SK-N-DZ (cell line): ENCODE data around the gene SEC61A2. TPM values are rescaled to one million over a fixed set of nuclear protein-coding genes. Genes with fewer than 3 reads are reported as not detected.
A peak's percentile ranks its signal among the peaks of the same experiment; 100 is the strongest.
"Not testable (repeated sequence)": the region's sequence is repeated elsewhere in the genome, so short reads cannot be mapped to it uniquely, and the experiment has no call there.

Experiments used
- DNase-seq: peaks from one replicate; pipeline ENCODE4 v3.0.0-alpha.2; 2015; ENCODE audit warnings: low spot score
- polyA plus RNA-seq, 2 experiments: library from polyadenylated mRNA; depleted of rRNA; stranded (reverse); fragments of >200 nt; gene quantifications; 2 replicates each; pipeline ENCODE4 v1.2.3, GENCODE V29; 2014

SEC61A2 gene
- polyA plus RNA-seq (2014; cell fraction: cytosol; rRNA removed), result 37.0 and 39.4 TPM in 2 replicates
- polyA plus RNA-seq (2014; cell fraction: nucleus; rRNA removed), result 19.9 and 21.1 TPM in 2 replicates

DNA sequence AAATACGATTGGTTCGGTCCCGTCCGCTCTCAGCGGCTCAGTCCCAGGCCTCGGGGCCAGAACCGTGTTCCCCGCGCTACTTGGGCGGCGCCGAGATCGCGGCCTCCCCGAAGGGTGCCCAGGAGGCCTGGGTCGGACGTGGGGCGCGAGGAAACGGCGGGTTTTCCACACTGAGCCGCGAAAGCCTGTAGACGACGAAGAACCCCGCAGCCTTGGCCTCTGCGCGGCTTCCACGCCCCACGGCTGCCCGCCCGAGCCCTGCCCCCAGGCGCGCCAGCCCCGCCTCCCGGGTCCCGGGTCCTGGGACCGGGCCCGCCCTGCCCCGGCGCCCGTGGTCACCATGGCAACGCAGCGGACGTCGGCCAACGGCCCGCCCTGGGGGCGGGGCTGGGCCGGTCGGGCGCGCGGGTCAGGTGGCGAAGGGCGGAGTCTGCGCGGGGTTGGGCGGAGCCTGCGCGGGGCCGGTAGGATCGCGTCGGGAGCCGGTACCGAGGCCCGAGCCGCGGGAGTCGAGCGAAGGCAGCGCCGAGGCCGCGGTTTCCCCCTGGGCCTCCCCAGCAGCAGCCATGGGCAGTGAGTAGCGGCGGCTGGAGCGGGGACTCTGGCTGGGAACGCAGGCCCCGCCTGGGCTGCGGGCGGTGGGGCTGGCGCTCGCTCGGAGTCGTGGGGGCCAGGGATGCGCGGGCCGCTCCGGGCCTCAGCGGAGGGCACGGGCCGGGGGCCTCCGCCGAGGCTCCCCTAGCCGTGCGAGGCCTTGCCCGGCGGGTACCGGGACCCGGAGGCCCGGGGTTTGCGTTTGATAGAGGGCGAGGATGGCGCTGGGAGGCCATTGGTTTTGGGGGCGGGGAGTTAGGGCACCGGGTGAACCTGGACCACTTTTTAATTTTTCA is at the start of gene SEC61A2:
Gene SEC61A2, plus strand, starts transcription at position 456 of the 890 bp plus-strand sequence. Its CDS starts 111 bp downstream, at position 567.
- peak; percentile 91 for DNase-seq

DNA sequence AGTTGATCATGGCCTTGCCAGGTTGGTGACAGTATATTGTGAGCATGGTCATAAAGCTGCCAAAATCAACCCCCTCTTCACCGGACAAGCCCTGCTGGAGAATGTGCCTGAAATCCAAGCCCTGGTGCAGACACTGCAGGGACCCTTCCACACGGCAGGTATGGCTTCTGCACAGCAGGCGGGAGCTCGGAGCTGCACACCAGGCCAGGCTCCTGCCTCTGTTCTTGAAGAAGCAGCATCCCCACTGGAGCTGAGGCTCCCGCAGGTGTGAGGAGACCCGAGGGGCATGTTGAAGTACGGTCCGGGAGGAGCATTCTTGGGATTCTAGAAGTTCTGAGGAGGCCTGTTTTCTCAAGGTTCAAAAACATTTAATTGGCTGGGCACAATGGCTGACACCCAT is 48.0 kb upstream of the SEC61A2 start:
- DNase-seq, result no peak

DNA sequence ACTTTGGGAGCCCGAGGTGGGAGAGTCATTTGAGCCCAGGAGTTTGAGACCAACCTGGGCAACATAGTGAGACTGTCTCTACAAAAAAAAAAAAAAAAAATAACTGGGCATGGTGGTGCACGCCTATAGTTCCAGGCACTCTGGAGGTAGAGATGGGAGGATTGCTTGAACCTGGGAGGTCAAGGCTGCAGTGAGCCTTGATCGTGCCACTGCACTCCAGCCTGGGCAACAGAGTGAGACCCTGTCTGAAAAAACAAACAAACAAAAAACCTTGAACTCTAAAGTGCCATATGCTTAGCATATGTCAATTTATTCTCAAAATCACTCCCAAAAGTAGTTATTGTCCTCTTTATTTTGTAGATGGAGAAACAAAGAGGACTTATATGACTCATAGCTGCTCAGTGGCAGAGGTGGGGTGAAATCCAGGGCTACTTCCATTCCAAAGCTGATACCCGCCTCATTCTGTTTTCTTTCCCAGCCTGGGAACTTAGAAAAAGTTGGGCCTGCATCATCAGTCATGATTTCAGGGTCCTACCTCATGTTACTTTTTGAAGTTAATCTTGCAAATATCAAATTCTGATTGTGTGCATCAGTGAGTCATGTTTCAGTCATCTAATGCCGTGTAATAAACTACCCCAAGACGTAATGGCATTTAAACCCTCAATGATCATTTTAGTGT is 47.5 kb upstream of the SEC61A2 start:
- DNase-seq, result no peak

DNA sequence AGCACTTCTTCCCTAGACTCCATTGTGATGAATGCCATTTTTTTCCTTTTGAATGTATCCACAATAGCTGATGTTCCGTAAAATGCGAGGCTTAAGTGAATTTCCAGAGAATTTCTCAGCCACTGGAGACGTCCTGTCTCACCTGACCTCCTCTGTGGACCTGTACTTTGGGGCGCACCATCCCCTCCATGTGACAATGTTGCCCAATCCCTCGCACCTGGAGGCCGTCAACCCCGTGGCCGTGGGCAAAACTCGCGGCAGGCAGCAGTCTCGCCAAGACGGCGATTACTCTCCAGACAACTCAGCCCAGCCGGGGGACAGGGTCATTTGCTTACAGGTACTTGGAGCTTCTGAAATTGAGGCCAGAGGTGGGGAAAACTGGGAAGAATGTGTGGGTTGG is 40.6 kb upstream of the SEC61A2 start:
- no peak for DNase-seq

DNA sequence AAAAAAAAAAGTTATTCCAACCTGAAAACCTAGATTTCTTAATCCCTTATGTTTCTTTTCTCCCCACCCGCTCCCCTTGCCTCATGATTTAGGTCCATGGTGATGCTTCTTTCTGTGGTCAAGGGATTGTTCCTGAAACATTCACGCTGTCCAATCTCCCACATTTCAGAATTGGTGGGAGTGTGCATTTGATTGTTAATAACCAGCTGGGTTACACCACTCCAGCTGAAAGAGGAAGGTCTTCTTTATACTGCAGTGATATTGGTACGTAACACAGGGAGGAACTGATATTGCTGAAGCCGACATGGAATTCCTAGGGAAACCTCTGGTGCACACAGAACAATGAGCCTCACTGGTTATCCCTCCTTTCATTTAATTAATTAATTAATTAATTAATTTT is 38.1 kb upstream of the SEC61A2 start:
- no peak for DNase-seq

DNA sequence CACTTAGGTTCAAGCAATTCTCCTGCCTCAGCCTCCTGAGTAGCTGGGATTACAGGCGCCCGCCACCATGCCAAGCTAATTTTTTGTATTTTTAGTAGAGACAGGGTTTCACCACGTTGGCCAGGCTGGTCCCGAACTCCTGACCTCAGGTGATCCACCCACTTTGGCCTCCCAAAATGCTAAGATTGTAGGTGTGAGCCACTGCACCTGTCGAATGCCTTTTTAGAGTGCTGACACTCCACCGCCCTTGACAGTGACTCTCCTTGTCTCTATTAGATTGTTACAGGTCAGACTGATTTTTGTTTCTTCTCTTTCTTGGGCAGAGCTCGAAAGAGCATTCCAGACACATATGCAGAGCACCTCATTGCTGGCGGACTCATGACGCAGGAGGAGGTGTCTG is 32.1 kb upstream of the SEC61A2 start:
- DNase-seq, result not testable (repeated sequence)

DNA sequence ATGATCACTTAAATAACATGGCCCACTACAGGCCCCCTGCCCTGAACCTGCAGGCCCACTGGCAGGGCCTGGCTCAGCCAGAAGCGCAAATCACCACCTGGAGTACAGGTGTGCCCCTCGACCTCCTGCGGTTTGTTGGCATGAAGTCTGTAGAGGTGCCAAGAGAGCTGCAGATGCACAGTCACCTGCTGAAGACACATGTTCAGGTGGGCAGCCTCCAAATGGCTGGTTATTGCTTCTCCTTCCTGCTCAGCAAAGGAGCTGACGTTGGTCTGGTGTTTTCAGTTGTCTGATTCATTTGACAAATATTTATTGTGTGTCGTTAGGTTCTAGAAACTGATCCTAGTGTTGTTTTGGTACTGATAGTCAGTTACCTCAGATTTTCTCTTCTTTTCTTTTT is 31.7 kb upstream of the SEC61A2 start:
- no peak for DNase-seq

DNA sequence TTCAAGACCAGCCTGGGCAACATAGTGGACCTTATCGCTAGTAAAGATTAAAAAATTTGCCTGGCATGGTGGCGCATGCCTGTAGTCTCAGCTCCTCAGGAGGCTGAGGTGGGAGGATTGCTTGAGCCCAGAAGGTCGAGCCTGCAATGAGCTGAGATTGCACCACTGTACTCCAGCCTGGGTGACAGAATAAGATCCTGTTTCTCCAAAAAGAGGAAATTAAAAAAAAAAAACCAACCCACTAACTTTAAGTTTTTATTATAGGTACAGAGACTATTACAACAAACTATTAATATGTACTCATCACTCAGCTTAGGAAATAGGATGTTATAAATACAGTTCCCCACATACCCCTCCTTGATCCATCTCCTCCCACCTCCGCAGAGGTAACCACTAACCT is 30.5 kb upstream of the SEC61A2 start:
- no peak for DNase-seq

DNA sequence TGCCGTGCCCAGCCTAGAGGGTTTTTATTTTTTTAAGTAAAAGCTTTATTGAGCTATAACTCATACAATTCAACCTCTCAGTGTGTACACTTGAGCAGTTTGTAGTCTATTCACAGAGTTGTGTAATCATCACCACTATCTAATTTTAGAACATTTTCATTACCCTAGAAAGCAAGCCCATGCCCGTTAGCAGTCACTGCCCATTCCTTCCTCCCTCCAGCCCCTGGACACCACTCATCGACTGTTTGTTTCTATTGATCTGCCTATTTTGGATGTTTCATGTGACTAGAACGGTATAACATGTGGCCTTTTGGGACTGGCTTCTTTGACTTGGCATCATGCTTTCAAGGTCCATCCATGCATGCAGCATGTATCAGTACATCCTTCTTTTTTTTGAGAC is 25.7 kb upstream of the SEC61A2 start:
- no peak for DNase-seq

DNA sequence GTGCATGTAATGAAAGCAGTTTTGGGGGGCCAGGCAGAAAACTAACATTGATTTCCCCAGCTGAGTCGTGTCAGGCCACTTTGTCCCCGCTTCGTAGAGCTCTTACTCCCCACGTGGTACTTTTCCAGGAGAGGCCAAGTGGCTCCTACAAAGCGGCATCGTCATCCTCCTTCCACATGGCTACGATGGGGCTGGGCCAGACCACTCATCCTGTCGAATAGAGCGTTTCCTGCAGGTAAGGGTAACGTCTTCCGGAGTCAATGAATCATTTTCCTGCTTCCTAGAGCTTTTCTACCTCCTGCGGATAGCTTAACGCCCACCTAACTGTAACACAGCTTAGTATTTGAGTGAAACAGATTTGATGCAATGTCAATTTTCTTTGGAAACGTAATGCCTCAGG is 21.7 kb upstream of the SEC61A2 start:
- DNase-seq, result no peak

DNA sequence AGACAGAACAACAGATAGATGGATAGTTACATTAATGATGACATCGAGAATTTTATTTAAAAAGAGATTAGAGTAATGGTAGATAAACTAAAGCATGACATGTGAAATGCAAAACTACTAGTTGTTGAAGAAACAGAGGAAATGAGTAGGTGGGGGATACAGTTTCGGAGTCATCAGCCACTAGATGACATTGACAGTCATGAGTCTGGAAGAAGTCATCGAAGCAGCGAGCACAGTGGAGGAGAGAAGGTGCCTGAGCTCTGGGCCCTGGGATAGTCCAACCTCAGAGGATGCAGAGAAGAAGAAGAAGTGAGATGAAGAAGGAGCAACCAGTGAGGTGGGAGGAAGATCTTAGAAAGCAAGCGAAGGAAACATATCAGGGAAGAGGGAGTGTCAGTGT is 20.2 kb upstream of the SEC61A2 start:
- DNase-seq, result no peak

DNA sequence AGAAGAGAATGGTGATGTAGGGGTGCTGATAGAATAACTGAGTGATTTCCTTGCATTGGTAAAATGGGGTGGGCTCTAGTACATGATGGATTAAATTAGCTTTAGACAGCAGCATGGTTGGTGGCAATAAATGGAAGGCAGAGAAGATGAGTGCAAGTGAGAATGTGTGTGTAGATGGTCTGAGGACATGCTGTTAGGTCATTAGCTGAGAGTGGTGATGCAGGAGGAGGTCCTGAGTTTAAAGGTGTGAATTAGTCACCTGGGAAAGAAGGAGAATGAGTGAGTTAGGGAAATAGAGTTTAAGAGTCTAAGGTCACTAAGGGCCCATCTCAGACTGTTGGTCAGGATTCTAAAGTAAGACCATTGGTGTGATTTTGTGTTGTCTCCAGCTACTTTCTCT is 17.9 kb upstream of the SEC61A2 start:
- no peak for DNase-seq

DNA sequence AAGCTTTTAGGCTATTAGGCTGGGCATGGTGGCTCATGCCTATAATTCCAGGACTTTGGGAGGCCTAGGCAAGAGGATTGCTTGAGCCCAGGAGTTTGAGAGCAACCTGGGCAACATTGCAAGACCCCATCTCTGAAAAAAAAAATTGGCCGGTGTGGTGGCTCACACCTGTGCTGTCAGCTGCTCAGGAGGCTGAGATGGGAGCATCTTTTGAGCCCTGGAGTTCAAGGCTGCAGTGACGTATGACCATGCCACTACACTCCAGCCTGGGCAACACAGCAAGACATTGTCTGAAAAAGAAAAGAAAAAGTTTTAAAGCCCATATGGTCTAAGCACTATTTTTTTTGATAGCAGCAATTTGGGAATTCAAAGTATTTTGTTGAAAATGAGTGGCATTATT is 15.8 kb upstream of the SEC61A2 start:
- no peak for DNase-seq

DNA sequence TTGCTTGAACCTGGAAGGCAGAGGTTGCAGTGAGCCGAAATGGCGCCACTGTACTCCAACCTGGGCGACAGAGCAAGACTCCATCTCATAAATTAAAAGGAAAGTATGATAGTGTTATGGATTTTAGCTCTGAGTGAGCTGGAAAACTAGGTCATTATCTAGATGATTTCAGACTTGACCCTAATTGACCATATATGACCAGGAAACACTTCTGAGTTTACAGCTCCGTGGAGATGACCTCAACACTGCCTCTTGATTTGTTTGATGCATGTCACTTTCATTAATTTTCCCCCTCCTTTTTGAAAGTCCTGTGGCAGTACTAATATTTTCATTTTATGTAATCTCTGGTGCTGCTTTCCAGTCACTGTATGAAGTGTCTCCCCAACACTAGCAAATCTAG is 7.8 kb upstream of the SEC61A2 start:
- DNase-seq, result no peak

DNA sequence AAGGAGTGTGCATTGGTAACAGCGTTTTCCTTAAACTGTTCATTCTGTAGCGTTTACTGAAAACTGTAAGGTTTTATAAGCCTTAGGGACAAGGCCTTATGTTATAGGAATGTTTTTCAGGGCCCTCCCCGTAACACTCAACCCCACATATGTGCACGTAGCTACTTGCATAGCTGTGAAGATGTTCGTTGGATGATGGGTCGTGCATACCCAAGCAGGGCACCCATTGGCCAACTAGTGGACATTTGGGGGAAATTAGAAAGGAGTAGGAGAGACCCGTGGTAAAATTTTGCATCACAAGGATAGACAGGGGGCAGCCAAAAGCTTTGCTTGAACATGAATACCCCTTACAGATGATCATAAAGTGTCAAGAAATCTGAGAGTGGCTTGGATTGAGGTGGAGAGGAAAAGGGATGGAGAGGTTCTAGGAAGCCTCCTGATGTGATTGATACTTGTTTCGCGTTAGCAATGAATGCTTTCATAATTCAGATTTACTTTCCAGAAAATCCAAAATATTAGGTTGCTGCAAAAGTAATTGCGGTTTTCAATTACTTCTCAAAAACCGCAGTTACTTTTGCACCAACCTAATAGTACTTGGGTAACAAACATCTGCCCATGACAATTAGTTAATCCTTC is 878 bp downstream of the SEC61A2 start:
- peak; percentile 86 for DNase-seq

DNA sequence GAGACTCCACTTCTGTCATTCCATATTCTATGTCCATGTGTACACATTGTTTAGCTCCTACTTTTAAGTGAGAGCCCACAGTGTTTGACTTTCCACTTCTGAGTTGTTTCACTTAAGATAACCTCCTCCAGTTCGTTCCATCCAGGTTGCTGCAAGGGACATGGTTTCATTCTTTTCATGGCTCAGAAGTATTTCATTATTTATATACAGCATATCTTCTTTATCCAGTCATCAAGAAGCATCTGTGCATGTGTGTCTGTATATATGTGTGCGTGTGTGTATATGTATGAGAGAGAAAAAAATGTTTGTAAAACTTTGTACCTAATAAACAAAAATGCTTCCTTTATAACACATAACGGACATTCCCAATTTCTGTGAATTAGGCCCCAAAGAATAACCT is 6.2 kb downstream of the SEC61A2 start:
- no peak for DNase-seq

DNA sequence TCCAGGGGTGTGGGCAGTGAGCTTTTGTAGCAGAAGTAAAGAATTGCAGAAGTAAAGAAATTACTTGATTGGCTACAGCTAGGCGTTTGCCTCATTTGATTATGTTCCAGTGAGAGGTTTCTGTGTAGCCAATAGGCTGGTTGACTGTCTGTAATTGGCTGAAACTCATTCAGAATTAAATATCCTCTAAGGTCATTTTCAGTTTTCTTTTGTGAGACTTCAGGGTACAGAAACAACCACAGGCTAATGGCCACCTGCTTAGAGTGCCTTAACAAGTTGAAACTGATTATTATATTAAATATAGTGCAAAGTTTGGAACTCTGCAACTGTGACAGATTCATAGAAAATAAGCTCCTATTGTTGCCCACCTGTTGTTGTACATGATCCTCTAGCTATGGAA is 10.6 kb downstream of the SEC61A2 start:
- DNase-seq, result no peak

DNA sequence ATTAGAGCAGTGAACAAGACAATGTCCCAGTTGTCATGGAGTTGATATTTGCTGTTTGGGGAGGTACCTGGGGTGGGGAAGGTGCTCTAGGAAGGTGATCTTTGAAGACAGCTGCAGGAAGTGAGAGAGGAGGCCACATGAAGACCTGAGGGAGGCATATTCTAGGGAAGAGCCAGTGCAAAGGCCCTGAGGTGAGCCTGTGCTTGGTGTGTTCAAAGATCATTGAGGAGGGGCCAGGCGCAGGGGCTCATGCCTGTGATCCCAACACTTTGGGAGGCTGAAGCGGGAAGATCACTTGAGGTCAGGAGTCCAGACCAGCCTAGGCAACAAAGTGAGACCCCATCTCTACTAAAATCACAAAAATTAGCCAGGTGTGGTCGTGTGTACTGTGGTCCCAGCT is 15.1 kb downstream of the SEC61A2 start:
- DNase-seq, result no peak

DNA sequence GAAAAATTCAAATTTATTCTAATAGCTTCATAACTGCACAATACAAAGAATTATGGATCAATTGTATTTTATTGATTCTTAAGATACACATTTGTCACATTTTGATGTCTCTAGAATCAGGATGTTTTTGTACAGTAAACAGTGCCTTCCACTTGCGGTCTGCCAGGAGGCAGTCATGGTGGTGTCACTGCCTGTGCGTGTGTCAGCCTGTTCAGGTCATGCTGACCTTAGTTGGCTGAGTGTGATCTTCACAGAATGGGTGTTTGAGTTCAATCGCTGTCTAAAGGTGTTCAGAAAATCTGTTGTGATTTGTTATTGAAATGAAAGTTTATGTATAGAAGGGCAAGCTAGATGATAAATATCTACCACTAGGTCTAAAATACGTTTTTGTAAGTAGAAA is 20.7 kb downstream of the SEC61A2 start:
- DNase-seq, result no peak

DNA sequence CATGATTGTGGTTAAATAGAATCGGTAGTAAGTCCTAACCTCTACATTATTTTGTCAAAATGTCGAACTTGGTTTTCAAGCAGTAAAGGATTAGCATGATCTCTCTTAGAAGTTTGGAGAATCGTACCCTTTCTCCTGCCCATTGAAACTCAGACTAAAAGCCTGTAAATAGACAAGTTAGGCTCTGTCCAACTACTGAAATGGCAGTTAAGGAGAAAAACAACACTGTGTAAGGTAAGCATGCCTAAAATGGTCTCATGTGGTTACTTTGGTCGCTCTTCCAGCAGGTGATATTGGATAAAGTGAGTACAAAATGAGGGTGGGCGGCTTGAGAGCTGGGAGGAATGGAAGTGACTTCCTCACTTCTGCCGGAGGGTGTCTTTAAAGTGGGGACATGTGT is 25.0 kb downstream of the SEC61A2 start:
- no peak for DNase-seq

DNA sequence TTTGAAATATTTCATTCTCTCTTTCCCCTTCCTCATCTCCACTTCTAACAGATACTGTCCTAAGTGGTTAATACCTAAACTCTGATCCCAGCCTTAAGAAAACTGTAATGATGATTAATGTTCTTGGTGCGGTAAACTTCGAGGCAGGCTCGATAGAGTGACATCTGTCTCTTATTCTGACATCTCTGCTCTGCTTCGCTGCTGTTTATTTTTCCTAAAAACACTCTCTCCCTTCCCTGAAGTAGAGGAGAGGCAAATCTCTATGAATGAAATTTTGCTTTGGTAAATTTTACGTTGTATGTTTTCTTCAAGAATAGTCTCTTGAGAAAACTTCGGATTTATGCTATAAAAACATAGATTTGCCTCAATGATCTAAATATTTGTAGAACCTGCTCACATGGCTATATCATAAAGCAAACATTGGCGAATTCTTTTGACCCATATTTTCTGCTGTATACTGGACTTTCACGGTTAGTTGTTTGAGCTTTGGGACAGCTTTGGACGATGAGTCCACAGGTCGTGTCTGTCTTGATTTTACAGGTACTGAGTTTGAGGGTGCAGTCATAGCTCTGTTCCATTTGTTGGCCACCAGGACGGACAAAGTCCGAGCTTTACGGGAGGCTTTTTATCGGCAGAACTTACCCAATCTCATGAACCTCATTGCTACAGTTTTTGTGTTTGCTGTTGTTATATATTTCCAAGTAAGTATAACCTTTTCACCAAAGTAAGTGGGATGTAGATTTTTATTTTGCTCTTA is 27.1 kb downstream of the SEC61A2 start:
- no peak for DNase-seq

DNA sequence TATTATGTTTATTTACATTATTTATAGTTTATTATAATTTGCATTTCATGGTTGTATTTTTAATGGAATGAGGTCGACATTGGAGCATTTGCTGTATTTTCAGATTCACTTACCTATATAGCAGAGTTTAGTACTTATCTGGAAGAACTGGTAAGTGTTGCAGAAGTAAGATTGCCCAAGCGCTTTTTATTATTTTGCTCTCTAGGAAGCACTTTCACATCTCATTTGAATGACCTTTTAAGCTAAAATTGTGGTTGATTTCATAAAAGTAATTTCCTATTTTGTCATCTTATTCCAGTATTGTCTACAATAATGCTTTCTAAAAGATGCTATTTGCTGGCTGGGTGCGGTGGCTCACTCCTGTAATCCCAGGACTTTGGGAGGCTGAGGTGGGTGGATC is 28.6 kb downstream of the SEC61A2 start:
- no peak for DNase-seq
